K562 (cell line): ENCODE measurements around the gene PRRT2. TPM values are rescaled to one million over a fixed set of nuclear protein-coding genes. Genes with fewer than 3 reads are reported as not detected.
A peak's percentile ranks its signal among the peaks of the same experiment; 100 is the strongest.

Experiments
- ARID4B ChIP-seq: sonication (generic); formaldehyde crosslinking; IDR thresholded peaks from 2 replicates; pipeline ENCODE4 v1.8.0; 2022; ENCODE audit warnings: mild to moderate bottlenecking, missing genetic modification reagents
- C11orf30 ChIP-seq: fragments of 450-650 bp; IDR thresholded peaks from 2 replicates; pipeline ENCODE4 v1.6.1; 2016; ENCODE audit warnings: low read depth, mild to moderate bottlenecking
- NFATC3 ChIP-seq: fragments of 450-650 bp; IDR thresholded peaks from 2 replicates; pipeline ENCODE4 v1.6.1; 2017; ENCODE audit warnings: mild to moderate bottlenecking
- NR2C1 ChIP-seq, 2 experiments: fragments of 450-650 bp; IDR thresholded peaks; 2 replicates each; pipeline ENCODE4 v1.6.1; 2017; ENCODE audit warnings: mild to moderate bottlenecking in 2 of 2, antibody characterized with exemption in 1 of 2, inconsistent platforms in 1 of 2, missing compliant biosample characterization in 1 of 2, missing genetic modification characterization in 1 of 2
- PYGO2 ChIP-seq: fragments of 450-650 bp; IDR thresholded peaks from 2 replicates; pipeline ENCODE4 v1.6.1; 2016; ENCODE audit warnings: mild to moderate bottlenecking, missing genetic modification characterization, moderate library complexity, missing compliant biosample characterization
- ZBTB12 ChIP-seq: fragments of 250-450 bp; sonication (Bioruptor Pico); IDR thresholded peaks from 2 replicates; pipeline ENCODE4 v1.4.0; 2020
- ZBTB40 ChIP-seq, 2 experiments: fragments of 450-650 bp in 1 of 2; sonication (generic) in 1 of 2; formaldehyde crosslinking in 1 of 2; IDR thresholded peaks; 2 replicates each; pipeline versions ENCODE4 v1.7.1 to v1.9.0; 2016 to 2022; ENCODE audit warnings: inconsistent platforms in 1 of 2, mild to moderate bottlenecking in 1 of 2, missing genetic modification reagents in 1 of 2
- ZFX ChIP-seq: sonication (generic); formaldehyde crosslinking; IDR thresholded peaks from 2 replicates; pipeline ENCODE4 v1.8.0; 2022; ENCODE audit warnings: mild to moderate bottlenecking, missing genetic modification reagents, moderate library complexity
- polyA plus RNA-seq, 8 experiments: library from polyadenylated mRNA; depleted of rRNA in 4 of 8; stranded (reverse) in 5 of 8; unstranded in 3 of 8; fragments of >200 nt; fragmentation: Nextera tagmentation in 2 of 8; fragmentation: Illumina TruSeq in 1 of 8; extraction: Ambion mirVana in 2 of 8; extraction: Trizol in 1 of 8; gene quantifications; 2 replicates each; pipeline versions ENCODE4 v1.2.1 to v1.2.3, GENCODE V29; 2011 to 2014; ENCODE audit warnings: inconsistent platforms in 1 of 8, missing spikeins in 1 of 8
- total RNA-seq, 7 experiments: library from RNA; depleted of rRNA in 6 of 7; stranded (reverse); fragments of >200 nt in 6 of 7; fragmentation: Illumina TruSeq in 2 of 7; extraction: Trizol in 2 of 7; gene quantifications; 2 replicates each; pipeline versions ENCODE4 v1.2.1 to v1.2.3, GENCODE V29; 2011 to 2021; ENCODE audit warnings: low replicate concordance in 1 of 7

The PRRT2 gene
- total and polyA plus RNA-seq, 9 of the 15 experiments (the other 6 are each of a cell fraction or from before 2014, with no cell fraction given), result 0.11 to 1.0 (median 0.42) TPM; not detected in 2

- TF ChIP-seq ZBTB12 (CRISPR knock-in tag), result peak; percentile 69; the same call in 1 of the 2 replicates
- TF ChIP-seq PYGO2 (tag), result peak; percentile 56; the same call in 1 of the 2 replicates
- TF ChIP-seq NR2C1 (IDR thresholded peaks at IDR 0.05), result peak; percentile 48; the same call in 1 of the 2 replicates
- TF ChIP-seq NR2C1 (tag; IDR thresholded peaks at IDR 0.05), result no peak
- TF ChIP-seq ARID4B (CRISPR knock-in tag), result peak; percentile 74
- TF ChIP-seq ZBTB40 (IDR thresholded peaks at IDR 0.05), result peak; percentile 63
- TF ChIP-seq ZBTB40 (CRISPR knock-in tag; IDR thresholded peaks at IDR 0.05), result no peak
- TF ChIP-seq NFATC3, result peak; percentile 81
- peak; percentile 15; the same call in 1 of the 2 replicates for TF ChIP-seq C11orf30
- TF ChIP-seq ZFX (CRISPR knock-in tag), result peak; percentile 53
Measured at GRCh38 chr16:29862884-29863668, 51.1 kb downstream of the PRRT2 start, which contains the start of gene CDIPT (continued).
